OCI-LY3 (cell line): ENCODE measurements around the gene SRRM4.
"Not testable (repeated sequence)": the region's sequence is repeated elsewhere in the genome, so short reads cannot be mapped to it uniquely, and the experiment has no call there.

ENCODE experiments used
- H2AFZ ChIP-seq: fragments of 200-600, 300-600 bp; shearing (Covaris generic); 2 replicates; pipeline ENCODE4 v1.6.0; 2014; ENCODE audit warnings: antibody characterized with exemption, low read depth, low read length
- H3K27ac ChIP-seq: fragments of 200-600, 300-600 bp; sonication (generic); 2 replicates; pipeline ENCODE4 v1.5.1; 2014; ENCODE audit warnings: mild to moderate bottlenecking, low read length, moderate library complexity, mixed read lengths
- H3K27me3 ChIP-seq: fragments of 200-600, 300-600 bp; sonication (generic); 2 replicates; pipeline ENCODE4 v1.6.1; 2014; ENCODE audit warnings: low read depth, low read length, mixed read lengths
- H3K36me3 ChIP-seq: fragments of 200-600, 300-600 bp; sonication (generic); replicated peaks from 2 replicates; pipeline ENCODE3; 2014; ENCODE audit warnings: low read depth, low read length, mixed read lengths
- H3K4me1 ChIP-seq: fragments of 300-600, 200-600 bp; sonication (generic); 2 replicates; pipeline ENCODE4 v1.6.1; 2014; ENCODE audit warnings: low read length, mixed read lengths
- H3K4me2 ChIP-seq: fragments of 200-600, 300-600 bp; sonication (generic); 2 replicates; pipeline ENCODE4 v1.6.1; 2014; ENCODE audit warnings: low read length, mixed read lengths
- H3K4me3 ChIP-seq: fragments of 300-600, 200-600 bp; sonication (generic); 2 replicates; pipeline ENCODE4 v1.5.1; 2014; ENCODE audit warnings: antibody characterized with exemption, mild to moderate bottlenecking, low read length, moderate library complexity
- H3K79me2 ChIP-seq: fragments of 300-600, 200-600 bp; shearing (Covaris generic); 2 replicates; pipeline ENCODE4 v1.6.1; 2014; ENCODE audit warnings: mild to moderate bottlenecking, low read length, mixed read lengths
- H3K9ac ChIP-seq: fragments of 300-600, 200-600 bp; shearing (Covaris generic); 2 replicates; pipeline ENCODE4 v1.6.0; 2014; ENCODE audit warnings: mild to moderate bottlenecking, low read length, moderate library complexity
- H3K9me3 ChIP-seq: fragments of 200-600, 300-600 bp; shearing (Covaris generic); 2 replicates; pipeline ENCODE4 v1.6.1; 2014; ENCODE audit warnings: low read length, mixed read lengths; ENCODE audit not compliant: insufficient read depth
- H4K20me1 ChIP-seq: fragments of 200-600, 300-600 bp; sonication (generic); 2 replicates; pipeline ENCODE4 v1.6.1; 2016; ENCODE audit warnings: low read length, mixed read lengths; ENCODE audit not compliant: insufficient read depth
- CTCF ChIP-seq: fragments of 200-600, 300-600 bp; sonication (generic); IDR thresholded peaks from 2 replicates; pipeline ENCODE4 v1.5.1; 2014; ENCODE audit warnings: antibody characterized with exemption, low read length, low read depth
- EZH2phosphoT487 ChIP-seq: fragments of 200-600 bp; shearing (Covaris generic); IDR thresholded peaks from 2 replicates; pipeline ENCODE4 v1.6.1; 2018; ENCODE audit warnings: antibody characterized with exemption, mixed run types, low read depth

Gene SRRM4

GRCh38 chr12:119005085-119005484 lies 23.7 kb downstream of the SRRM4 start:
- Histone ChIP-seq H3K36me3 (no peaks in the 10 kb centered on the region), H2AFZ (no peak overlapping the region), H3K4me1 (no peaks in the 10 kb centered on the region), H3K27ac (no peak overlapping the region), H3K27me3 (no peaks in the 10 kb centered on the region), H3K9ac (no peak overlapping the region), H3K9me3 (no peaks in the 10 kb centered on the region), H3K79me2 (no peaks in the 10 kb centered on the region), H3K4me2 (no peak overlapping the region), H4K20me1 (no peaks in the 10 kb centered on the region), H3K4me3 (no peak overlapping the region)
- TF ChIP-seq EZH2phosphoT487: no peak
- TF ChIP-seq CTCF: no peak

- Histone ChIP-seq H3K4me1 (no peaks in the 10 kb centered on the region), H3K36me3 (no peaks in the 10 kb centered on the region), H3K4me3 (no peak overlapping the region), H3K79me2 (no peaks in the 10 kb centered on the region), H3K4me2 (no peak overlapping the region), H2AFZ (no peak overlapping the region), H3K9ac (no peak overlapping the region), H3K27me3 (no peaks in the 10 kb centered on the region), H4K20me1 (no peaks in the 10 kb centered on the region), H3K9me3 (no peaks in the 10 kb centered on the region), H3K27ac (no peak overlapping the region)
- no peak for TF ChIP-seq CTCF
Measured at GRCh38 chr12:119005913-119006312, 24.6 kb downstream of the SRRM4 start.

GRCh38 chr12:119006746-119007145 lies 25.4 kb downstream of the SRRM4 start:
- Histone ChIP-seq H3K4me2 (no peak overlapping the region), H3K9ac (no peak overlapping the region), H3K27me3 (no peaks in the 10 kb centered on the region), H4K20me1 (no peaks in the 10 kb centered on the region), H3K4me1 (no peaks in the 10 kb centered on the region), H3K4me3 (no peak overlapping the region), H2AFZ (no peak overlapping the region), H3K36me3 (no peaks in the 10 kb centered on the region), H3K27ac (no peak overlapping the region), H3K79me2 (no peaks in the 10 kb centered on the region), H3K9me3 (no peaks in the 10 kb centered on the region)
- TF ChIP-seq EZH2phosphoT487 (no peak), CTCF (no peak)

- H3K27ac ChIP-seq, H3K4me3 ChIP-seq, H3K79me2 ChIP-seq, H3K9me3 ChIP-seq, H4K20me1 ChIP-seq, H3K4me1 ChIP-seq, H3K36me3 ChIP-seq, H2AFZ ChIP-seq, H3K4me2 ChIP-seq, H3K9ac ChIP-seq, H3K27me3 ChIP-seq: not testable (repeated sequence)
Measured at GRCh38 chr12:119008273-119008672, 26.9 kb downstream of the SRRM4 start.

GRCh38 chr12:119008691-119009221 lies 27.4 kb downstream of the SRRM4 start:
- no peak for TF ChIP-seq EZH2phosphoT487
- TF ChIP-seq CTCF: no peak
- Histone ChIP-seq H3K36me3 (no peaks in the 10 kb centered on the region), H3K9me3 (no peaks in the 10 kb centered on the region), H3K4me3 (no peak overlapping the region), H3K27ac (no peak overlapping the region), H3K27me3 (no peaks in the 10 kb centered on the region), H3K9ac (no peak overlapping the region), H4K20me1 (no peaks in the 10 kb centered on the region), H3K4me1 (no peaks in the 10 kb centered on the region), H3K79me2 (no peaks in the 10 kb centered on the region), H2AFZ (no peak overlapping the region), H3K4me2 (no peak overlapping the region)
